ENCODE data around the gene CHAD. TPM values are rescaled to one million over a fixed set of nuclear protein-coding genes. Genes with fewer than 3 reads are reported as not detected.
A peak's percentile ranks its signal among the peaks of the same experiment; 100 is the strongest.

CHAD gene
- polyA plus RNA-seq, 1 experiment: not detected

GRCh38 chr17:50482110-50482509, 13.4 kb upstream of the CHAD start:
- H3K4me3 ChIP-seq (ENCODE audit: low read depth, low read length): no peak overlapping the region
- ChIA-PET POLR2A (no interaction called here), CTCF (interaction anchor here (0.7 to 3.9 kb wide), 7 partner anchors 11 to 213 kb away, joined by 3 to 22 read pairs (median 4); partner anchors contain the start of gene LRRC59)
- H3K9me3 ChIP-seq (ENCODE audit: control insufficient read depth, insufficient read depth, low read length): no peaks in the 10 kb centered on the region; the same call in 1 of the 2 replicates
- no peak for DNase-seq (ENCODE audit: low read depth, low spot score)
- H3K27me3 ChIP-seq (ENCODE audit: control insufficient read depth, insufficient read depth, low read length): no peaks in the 10 kb centered on the region
- no peak for TF ChIP-seq CTCF (IDR thresholded peaks at IDR 0.05; ENCODE audit: low read depth, low read length)
- peak overlapping the region; percentile 31 for H3K27ac ChIP-seq (ENCODE audit: low read depth, low read length)

GRCh38 chr17:50481648-50482047, 13.0 kb upstream of the CHAD start:
- TF ChIP-seq CTCF (IDR thresholded peaks at IDR 0.05; ENCODE audit: low read depth, low read length): no peak
- Histone ChIP-seq H3K9me3 (ENCODE audit: control insufficient read depth, insufficient read depth, low read length) (no peaks in the 10 kb centered on the region; the same call in 1 of the 2 replicates), H3K27ac (ENCODE audit: low read depth, low read length) (no peak overlapping the region), H3K27me3 (ENCODE audit: control insufficient read depth, insufficient read depth, low read length) (no peaks in the 10 kb centered on the region), H3K4me3 (ENCODE audit: low read depth, low read length) (no peak overlapping the region)
- ChIA-PET POLR2A (no interaction called here), CTCF (interaction anchor here (0.7 to 3.9 kb wide), 4 partner anchors 20 to 213 kb away, joined by 3 to 22 read pairs (median 4); partner anchors contain the start of gene LRRC59)
- no peak for DNase-seq (ENCODE audit: low read depth, low spot score)

GRCh38 chr17:50480854-50481490, 12.3 kb upstream of the CHAD start:
- TF ChIP-seq CTCF (IDR thresholded peaks at IDR 0.05; ENCODE audit: low read depth, low read length): no peak
- Histone ChIP-seq H3K4me3 (ENCODE audit: low read depth, low read length) (no peak overlapping the region), H3K27me3 (ENCODE audit: control insufficient read depth, insufficient read depth, low read length) (no peaks in the 10 kb centered on the region), H3K27ac (ENCODE audit: low read depth, low read length) (no peak overlapping the region), H3K9me3 (ENCODE audit: control insufficient read depth, insufficient read depth, low read length) (no peaks in the 10 kb centered on the region; the same call in 1 of the 2 replicates)
- ChIA-PET CTCF (interaction anchor here (1.1 kb wide), 1 partner anchor 214 kb away, joined by 6 read pairs; no protein-coding TSS in a partner anchor), POLR2A (no interaction called here)
- DNase-seq (ENCODE audit: low read depth, low spot score): no peak

- ChIA-PET POLR2A (interaction anchor here (1.0 kb wide), 1 partner anchor 83 kb away, joined by 5 read pairs; the partner anchor contains the start of gene LRRC59), CTCF (interaction anchor here (1.0 to 2.4 kb wide), 7 partner anchors 8 to 171 kb away, joined by 3 to 28 read pairs (median 5); partner anchors contain the start of genes CHAD and LRRC59)
- no peak for TF ChIP-seq CTCF (IDR thresholded peaks at IDR 0.05; ENCODE audit: low read depth, low read length)
- Histone ChIP-seq H3K9me3 (ENCODE audit: control insufficient read depth, insufficient read depth, low read length) (no peaks in the 10 kb centered on the region; the same call in 1 of the 2 replicates), H3K27me3 (ENCODE audit: control insufficient read depth, insufficient read depth, low read length) (no peaks in the 10 kb centered on the region), H3K4me3 (ENCODE audit: low read depth, low read length) (no peak overlapping the region), H3K27ac (ENCODE audit: low read depth, low read length) (no peak overlapping the region)
- no peak for DNase-seq (ENCODE audit: low read depth, low spot score)
Observed at GRCh38 chr17:50480142-50480764, 11.6 kb upstream of the CHAD start.

All from AG04450 (cell line).